Measurements from ENCODE around the gene ASAP2.

DNA sequence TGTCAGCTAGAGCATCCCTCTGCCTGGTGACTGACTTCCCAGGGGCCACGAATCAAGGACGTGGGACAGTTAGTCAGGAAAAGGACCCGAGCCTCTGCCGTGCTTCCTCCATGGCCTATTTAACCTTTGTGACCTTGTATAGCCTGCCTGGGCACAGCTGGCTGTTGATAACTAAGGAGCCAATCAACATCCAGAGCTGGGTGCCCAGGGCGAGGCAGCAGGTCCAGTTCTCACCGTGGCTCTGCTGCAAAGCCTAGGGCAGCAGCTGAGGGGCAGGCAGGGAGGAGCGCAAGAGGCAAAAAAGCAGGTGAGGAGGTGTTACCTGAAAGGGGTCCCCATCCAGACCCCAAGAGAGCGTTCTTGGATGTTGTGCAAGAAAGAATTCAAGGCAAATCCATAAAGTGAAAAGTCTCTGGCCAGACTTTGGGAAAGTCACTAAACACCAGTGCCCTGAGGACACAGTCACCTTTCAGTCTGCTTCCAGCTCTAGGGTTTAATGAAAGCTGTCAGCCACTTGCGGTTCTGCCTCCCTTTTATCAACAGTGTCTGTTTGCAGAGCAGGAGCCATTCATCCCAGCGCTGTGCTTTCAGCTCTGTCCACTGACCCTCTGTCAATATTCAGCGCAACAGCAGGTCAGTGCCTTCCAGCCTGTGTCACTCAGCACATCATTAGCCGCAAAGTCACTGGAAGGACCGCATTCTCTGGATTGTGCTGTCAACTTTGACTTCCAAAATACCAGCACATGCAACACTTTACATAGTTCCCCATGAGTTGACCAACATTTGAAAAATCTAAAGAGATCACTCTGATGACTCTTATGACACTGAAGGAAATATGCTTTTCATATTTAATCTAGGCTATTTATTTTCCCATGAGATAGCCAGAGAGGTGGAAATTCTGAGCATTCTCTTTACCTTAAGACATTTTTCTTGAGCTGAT lies 38.6 kb upstream of the ASAP2 start:
- TF ChIP-seq, protein P1, sequence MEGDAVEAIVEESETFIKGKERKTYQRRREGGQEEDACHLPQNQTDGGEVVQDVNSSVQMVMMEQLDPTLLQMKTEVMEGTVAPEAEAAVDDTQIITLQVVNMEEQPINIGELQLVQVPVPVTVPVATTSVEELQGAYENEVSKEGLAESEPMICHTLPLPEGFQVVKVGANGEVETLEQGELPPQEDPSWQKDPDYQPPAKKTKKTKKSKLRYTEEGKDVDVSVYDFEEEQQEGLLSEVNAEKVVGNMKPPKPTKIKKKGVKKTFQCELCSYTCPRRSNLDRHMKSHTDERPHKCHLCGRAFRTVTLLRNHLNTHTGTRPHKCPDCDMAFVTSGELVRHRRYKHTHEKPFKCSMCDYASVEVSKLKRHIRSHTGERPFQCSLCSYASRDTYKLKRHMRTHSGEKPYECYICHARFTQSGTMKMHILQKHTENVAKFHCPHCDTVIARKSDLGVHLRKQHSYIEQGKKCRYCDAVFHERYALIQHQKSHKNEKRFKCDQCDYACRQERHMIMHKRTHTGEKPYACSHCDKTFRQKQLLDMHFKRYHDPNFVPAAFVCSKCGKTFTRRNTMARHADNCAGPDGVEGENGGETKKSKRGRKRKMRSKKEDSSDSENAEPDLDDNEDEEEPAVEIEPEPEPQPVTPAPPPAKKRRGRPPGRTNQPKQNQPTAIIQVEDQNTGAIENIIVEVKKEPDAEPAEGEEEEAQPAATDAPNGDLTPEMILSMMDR (IDR thresholded peaks at IDR 0.05; ENCODE audit: poor library complexity, severe bottlenecking): no peak
- TF ChIP-seq TAF1 (IDR thresholded peaks at IDR 0.05; ENCODE audit: low read depth) (no peak), POLR2AphosphoS5 (IDR thresholded peaks at IDR 0.05) (no peak), EZH2 (IDR thresholded peaks at IDR 0.05; ENCODE audit: borderline replicate concordance, insufficient read depth, low read length, poor library complexity, severe bottlenecking) (no peak), EP300 (conservative IDR thresholded peaks at IDR 0.05; ENCODE audit: poor library complexity, severe bottlenecking) (no peak)
- TF ChIP-seq, protein P2, sequence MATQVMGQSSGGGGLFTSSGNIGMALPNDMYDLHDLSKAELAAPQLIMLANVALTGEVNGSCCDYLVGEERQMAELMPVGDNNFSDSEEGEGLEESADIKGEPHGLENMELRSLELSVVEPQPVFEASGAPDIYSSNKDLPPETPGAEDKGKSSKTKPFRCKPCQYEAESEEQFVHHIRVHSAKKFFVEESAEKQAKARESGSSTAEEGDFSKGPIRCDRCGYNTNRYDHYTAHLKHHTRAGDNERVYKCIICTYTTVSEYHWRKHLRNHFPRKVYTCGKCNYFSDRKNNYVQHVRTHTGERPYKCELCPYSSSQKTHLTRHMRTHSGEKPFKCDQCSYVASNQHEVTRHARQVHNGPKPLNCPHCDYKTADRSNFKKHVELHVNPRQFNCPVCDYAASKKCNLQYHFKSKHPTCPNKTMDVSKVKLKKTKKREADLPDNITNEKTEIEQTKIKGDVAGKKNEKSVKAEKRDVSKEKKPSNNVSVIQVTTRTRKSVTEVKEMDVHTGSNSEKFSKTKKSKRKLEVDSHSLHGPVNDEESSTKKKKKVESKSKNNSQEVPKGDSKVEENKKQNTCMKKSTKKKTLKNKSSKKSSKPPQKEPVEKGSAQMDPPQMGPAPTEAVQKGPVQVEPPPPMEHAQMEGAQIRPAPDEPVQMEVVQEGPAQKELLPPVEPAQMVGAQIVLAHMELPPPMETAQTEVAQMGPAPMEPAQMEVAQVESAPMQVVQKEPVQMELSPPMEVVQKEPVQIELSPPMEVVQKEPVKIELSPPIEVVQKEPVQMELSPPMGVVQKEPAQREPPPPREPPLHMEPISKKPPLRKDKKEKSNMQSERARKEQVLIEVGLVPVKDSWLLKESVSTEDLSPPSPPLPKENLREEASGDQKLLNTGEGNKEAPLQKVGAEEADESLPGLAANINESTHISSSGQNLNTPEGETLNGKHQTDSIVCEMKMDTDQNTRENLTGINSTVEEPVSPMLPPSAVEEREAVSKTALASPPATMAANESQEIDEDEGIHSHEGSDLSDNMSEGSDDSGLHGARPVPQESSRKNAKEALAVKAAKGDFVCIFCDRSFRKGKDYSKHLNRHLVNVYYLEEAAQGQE (IDR thresholded peaks at IDR 0.05; ENCODE audit: borderline replicate concordance): no peak
